Tibial nerve (tissue), 4 donors: ENCODE results near the gene VIPR2. TPM values are rescaled to one million over a fixed set of nuclear protein-coding genes. Genes with fewer than 3 reads are reported as not detected.

Source experiments
- DNase-seq, 2 donors: peaks; one replicate each; pipeline ENCODE4 v3.0.0-alpha.2; 2019; ENCODE audit warnings: low spot score in 2 of 2
- H3K27ac ChIP-seq, 4 donors: fragments of 200-600 bp; sonication (generic) in 3 of 4; one replicate each; pipeline ENCODE4 v1.5.1; 2017 to 2019; ENCODE audit warnings: mild to moderate bottlenecking in 1 of 4
- H3K27me3 ChIP-seq, 2 donors: fragments of 200-600 bp; sonication (generic) in 1 of 2; one replicate each; pipeline versions ENCODE4 v1.5.1 to v1.6.0; 2017 to 2019
- H3K36me3 ChIP-seq, 3 donors: fragments of 200-600 bp; sonication (generic); one replicate each; pipeline ENCODE4 v1.5.1; 2018 to 2019
- H3K4me1 ChIP-seq, 4 donors: fragments of 200-600 bp; sonication (generic) in 3 of 4; one replicate each; pipeline ENCODE4 v1.5.1; 2017 to 2019
- H3K4me3 ChIP-seq, 4 donors: fragments of 200-600 bp; sonication (generic) in 3 of 4; one replicate each; pipeline ENCODE4 v1.5.1; 2017 to 2019; ENCODE audit warnings: mild to moderate bottlenecking in 1 of 4, moderate library complexity in 1 of 4
- H3K9me3 ChIP-seq, 4 donors: fragments of 200-600 bp; sonication (generic) in 3 of 4; one replicate each; pipeline ENCODE4 v1.5.1; 2017 to 2019
- EP300 ChIP-seq, 2 donors: sonication (generic); formaldehyde crosslinking; IDR thresholded peaks; one replicate each; pipeline ENCODE4 v1.6.1; 2017; ENCODE audit warnings: antibody characterized with exemption in 2 of 2, mild to moderate bottlenecking in 1 of 2
- POLR2A ChIP-seq, 2 donors: fragments of 450-650 bp; IDR thresholded peaks; one replicate each; pipeline ENCODE4 v1.6.1; 2017; ENCODE audit warnings: antibody characterized with exemption in 2 of 2, mild to moderate bottlenecking in 2 of 2, moderate library complexity in 2 of 2
- WGBS, 2 donors: methylation state at CpG; one replicate each; pipeline ENCODE4 v1.1.5; 2018; 5-methylcytosine and 5-hydroxymethylcytosine counted together
- total RNA-seq, 4 donors: library from RNA; depleted of rRNA; stranded (reverse); fragments of >200 nt; gene quantifications; one replicate each; pipeline ENCODE4 v1.1.0, GENCODE V29; 2016
- TF ChIP-seq, protein P1 (sequence below), 5 experiments: fragments of 200-600 bp in 3 of 5; fragments of 450-650 bp in 2 of 5; sonication (generic) in 3 of 5; IDR thresholded peaks; one replicate each; pipeline ENCODE4 v1.5.1; 2016 to 2019; ENCODE audit warnings: antibody characterized with exemption in 5 of 5, mild to moderate bottlenecking in 3 of 5, moderate library complexity in 2 of 5

VIPR2 gene
- total RNA-seq, 4 donors from 2014 or later: 0.22 to 3.6 (median 2.9) TPM

DNA sequence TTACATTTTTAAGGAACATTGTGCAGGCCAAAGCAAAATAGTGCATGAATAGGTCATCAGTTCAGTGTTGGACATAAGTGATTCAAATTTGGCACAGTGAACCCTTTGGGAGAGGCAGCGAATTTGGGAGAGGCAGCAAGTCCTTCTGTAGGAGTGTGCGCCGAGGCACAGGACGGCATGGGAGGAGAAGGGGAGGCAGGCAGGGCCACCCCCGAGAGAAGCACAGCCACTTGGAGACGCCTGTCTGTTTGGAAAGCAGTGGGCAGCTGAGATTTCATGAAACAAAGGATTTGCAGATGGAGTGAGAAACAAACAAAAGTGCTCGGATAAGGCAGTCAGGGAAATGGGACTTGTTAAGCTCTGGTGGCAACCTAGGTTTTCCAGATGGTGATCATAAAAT, 30.6 kb downstream of the VIPR2 start:
- H3K4me3 ChIP-seq: no peak overlapping the region
- no peaks in the 10 kb centered on the region for H3K9me3 ChIP-seq
- no peak for TF ChIP-seq EP300 (IDR thresholded peaks at IDR 0.05)
- TF ChIP-seq, protein P1, sequence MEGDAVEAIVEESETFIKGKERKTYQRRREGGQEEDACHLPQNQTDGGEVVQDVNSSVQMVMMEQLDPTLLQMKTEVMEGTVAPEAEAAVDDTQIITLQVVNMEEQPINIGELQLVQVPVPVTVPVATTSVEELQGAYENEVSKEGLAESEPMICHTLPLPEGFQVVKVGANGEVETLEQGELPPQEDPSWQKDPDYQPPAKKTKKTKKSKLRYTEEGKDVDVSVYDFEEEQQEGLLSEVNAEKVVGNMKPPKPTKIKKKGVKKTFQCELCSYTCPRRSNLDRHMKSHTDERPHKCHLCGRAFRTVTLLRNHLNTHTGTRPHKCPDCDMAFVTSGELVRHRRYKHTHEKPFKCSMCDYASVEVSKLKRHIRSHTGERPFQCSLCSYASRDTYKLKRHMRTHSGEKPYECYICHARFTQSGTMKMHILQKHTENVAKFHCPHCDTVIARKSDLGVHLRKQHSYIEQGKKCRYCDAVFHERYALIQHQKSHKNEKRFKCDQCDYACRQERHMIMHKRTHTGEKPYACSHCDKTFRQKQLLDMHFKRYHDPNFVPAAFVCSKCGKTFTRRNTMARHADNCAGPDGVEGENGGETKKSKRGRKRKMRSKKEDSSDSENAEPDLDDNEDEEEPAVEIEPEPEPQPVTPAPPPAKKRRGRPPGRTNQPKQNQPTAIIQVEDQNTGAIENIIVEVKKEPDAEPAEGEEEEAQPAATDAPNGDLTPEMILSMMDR (IDR thresholded peaks at IDR 0.05): no peak
- TF ChIP-seq POLR2A (IDR thresholded peaks at IDR 0.05): no peak
- no peaks in the 10 kb centered on the region for H3K36me3 ChIP-seq
- WGBS, 2 donors: 50 to 53% methylated on average over 7 of the region's 7 CpGs
- peaks cover 0 to 17% of the 10 kb centered on the region in 2 donors for H3K27me3 ChIP-seq
- DNase-seq: no peak
- H3K4me1 ChIP-seq: peaks cover 0 to 4% (median 0%) of the 10 kb centered on the region in 4 donors
- H3K27ac ChIP-seq: no peak overlapping the region

DNA sequence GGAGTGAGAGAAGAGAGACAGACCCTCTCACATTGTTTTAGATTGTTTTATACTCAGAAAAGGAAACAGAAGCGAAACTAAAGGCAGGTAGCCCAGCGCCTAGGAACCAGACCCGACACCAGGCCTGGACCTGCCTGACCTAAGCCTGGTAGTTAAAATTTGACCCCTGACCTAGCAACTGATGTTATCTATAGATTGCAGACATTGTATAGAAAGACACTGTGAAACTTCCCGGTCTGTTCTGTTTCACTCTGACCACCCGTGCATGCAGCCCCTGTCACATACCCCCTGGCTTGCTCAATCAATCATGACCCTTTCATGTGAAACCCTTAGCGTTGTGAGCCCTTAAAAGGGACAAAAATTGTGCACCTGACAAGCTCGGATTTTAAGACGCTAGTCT, 31.6 kb downstream of the VIPR2 start:
- no peaks in the 10 kb centered on the region for H3K36me3 ChIP-seq
- TF ChIP-seq POLR2A (IDR thresholded peaks at IDR 0.05) (no peak), EP300 (IDR thresholded peaks at IDR 0.05) (no peak)
- TF ChIP-seq, protein P1 (IDR thresholded peaks at IDR 0.05): no peak
- 70% methylated on average over 8 of the region's 8 CpGs for WGBS, 2 donors
- peaks cover 0 to 14% (median 0%) of the 10 kb centered on the region in 4 donors for H3K4me1 ChIP-seq
- peaks cover 0 to 17% of the 10 kb centered on the region in 2 donors for H3K27me3 ChIP-seq
- DNase-seq: no peak
- no peaks in the 10 kb centered on the region for H3K9me3 ChIP-seq
- H3K4me3 ChIP-seq: no peak overlapping the region
- no peak overlapping the region for H3K27ac ChIP-seq

DNA sequence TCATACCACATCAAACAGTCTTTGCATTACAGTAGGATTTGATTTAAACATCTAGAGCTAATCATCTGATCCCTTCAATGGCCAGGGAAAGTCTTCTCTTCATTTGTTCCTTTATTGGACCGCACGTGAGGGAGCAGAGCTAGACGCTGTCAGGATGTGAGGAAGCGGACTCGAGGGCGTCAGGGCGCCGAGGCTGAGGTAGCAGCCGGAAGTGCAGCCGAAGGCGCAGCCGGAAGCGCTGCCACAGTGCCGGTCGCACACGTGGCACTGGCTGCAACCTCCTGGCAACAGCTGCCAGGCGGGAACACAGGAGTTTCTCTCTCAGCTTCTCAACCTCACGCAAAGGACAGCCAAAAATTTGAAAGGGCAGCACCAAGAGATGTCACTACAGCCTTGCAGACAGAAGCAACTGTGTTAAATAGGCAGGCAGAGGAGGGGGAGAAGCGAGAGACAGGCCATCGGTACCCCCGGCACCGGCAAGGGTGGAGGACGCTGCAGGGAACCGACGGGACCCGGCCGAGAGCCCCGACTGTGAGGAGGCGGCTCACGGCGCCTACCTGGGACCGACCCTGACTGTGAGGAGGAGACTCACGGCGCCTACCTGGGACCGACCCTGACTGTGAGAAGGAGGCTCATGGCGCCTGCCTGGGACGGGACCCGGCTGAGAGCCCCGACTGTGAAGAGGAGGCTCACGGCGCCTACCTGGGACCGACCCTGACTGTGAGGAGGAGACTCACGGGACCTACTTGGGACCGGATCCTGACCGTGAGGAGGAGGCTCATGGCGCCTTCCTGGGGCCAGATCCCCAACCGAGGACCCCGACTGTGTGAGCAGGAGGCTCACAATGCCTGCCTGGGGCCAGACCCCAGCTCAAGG, 32.3 kb downstream of the VIPR2 start:
- H3K9me3 ChIP-seq: no peaks in the 10 kb centered on the region
- no peaks in the 10 kb centered on the region for H3K36me3 ChIP-seq
- TF ChIP-seq POLR2A (IDR thresholded peaks at IDR 0.05) (no peak), EP300 (IDR thresholded peaks at IDR 0.05) (no peak)
- TF ChIP-seq, protein P1 (IDR thresholded peaks at IDR 0.05): no peak
- H3K4me3 ChIP-seq: no peak overlapping the region
- H3K27ac ChIP-seq: no peak overlapping the region
- WGBS, 2 donors: 74 to 88% methylated on average over 45 to 47 of the region's 48 CpGs
- DNase-seq: no peak
- peaks cover 0 to 17% of the 10 kb centered on the region in 2 donors for H3K27me3 ChIP-seq
- peaks cover 0 to 21% (median 0%) of the 10 kb centered on the region in 4 donors for H3K4me1 ChIP-seq

DNA sequence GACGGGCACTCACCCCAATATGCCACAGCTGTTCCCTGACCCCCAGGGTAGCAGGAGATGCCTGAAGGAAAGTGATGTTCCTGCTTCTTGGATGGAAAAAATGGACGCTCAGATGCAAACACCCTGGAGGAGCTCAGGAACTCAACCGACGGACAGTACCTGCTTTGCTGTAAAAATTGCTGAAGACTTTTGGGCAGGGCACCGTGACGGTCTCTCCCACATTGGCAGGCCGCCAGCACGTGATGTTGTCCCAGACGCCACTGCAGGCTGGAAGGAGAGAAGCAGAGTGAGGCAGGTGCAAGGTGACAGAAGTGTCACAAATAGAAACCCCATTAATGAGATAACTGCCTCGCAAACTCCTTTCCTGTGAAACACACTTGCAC, 35.0 kb downstream of the VIPR2 start:
- Histone ChIP-seq H3K36me3 (no peaks in the 10 kb centered on the region), H3K4me1 (peaks cover 0 to 25% (median 0%) of the 10 kb centered on the region in 4 donors), H3K27me3 (peaks cover 0 to 9% of the 10 kb centered on the region in 2 donors), H3K4me3 (no peak overlapping the region), H3K9me3 (no peaks in the 10 kb centered on the region), H3K27ac (no peak overlapping the region)
- no peak for DNase-seq
- 65 to 73% methylated on average over 10 of the region's 10 CpGs for WGBS, 2 donors
- no peak for TF ChIP-seq POLR2A (IDR thresholded peaks at IDR 0.05)
- no peak for TF ChIP-seq EP300 (IDR thresholded peaks at IDR 0.05)
- TF ChIP-seq, protein P1 (IDR thresholded peaks at IDR 0.05): no peak

DNA sequence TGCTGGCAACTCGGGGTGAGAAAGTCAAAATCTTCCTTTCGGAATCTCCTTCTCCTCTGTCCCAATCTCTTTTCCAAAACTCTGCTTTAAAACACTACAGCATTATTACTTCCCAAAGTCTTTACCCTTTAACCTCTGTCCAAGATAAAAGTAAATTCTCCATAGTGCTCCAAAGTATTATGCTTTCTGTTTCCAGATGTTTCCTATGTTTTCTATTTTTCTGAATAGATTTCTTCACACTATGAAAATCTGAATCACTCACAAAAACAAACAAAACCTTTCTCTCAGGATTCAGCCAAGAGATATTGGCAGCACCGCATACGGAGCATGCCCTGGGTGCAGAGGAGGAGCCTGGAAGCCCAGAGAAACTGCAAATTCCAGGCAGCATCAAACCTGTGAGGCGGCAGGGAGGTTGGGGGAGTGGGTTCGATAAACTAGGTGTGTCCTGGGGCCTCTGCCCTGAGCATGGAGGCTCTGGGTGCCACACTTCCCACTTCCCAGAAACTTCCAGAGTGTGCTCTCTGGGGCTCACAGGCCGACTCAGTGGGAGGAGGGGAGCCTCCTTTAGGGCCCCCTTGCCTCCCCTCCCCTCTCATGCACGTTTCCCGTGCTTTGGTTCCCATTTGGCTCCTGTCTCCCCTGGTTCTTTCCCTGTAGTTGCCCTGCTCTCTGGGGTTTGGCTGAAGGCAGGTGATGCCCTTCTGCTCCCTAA, 35.6 kb downstream of the VIPR2 start:
- Histone ChIP-seq H3K4me1 (peaks cover 0 to 25% (median 0%) of the 10 kb centered on the region in 4 donors), H3K27me3 (peaks cover 0 to 9% of the 10 kb centered on the region in 2 donors), H3K4me3 (no peak overlapping the region), H3K36me3 (no peaks in the 10 kb centered on the region), H3K27ac (no peak overlapping the region), H3K9me3 (no peaks in the 10 kb centered on the region)
- TF ChIP-seq EP300 (IDR thresholded peaks at IDR 0.05) (no peak), POLR2A (IDR thresholded peaks at IDR 0.05) (no peak)
- TF ChIP-seq, protein P1 (IDR thresholded peaks at IDR 0.05): no peak
- no peak for DNase-seq
- WGBS, 2 donors: 41 to 49% methylated on average over 9 of the region's 9 CpGs
